OCI-LY3 (cell line): ENCODE measurements around the gene ZNF579.

ENCODE experiments used
- CTCF ChIP-seq: fragments of 200-600, 300-600 bp; sonication (generic); IDR thresholded peaks from 2 replicates; pipeline ENCODE4 v1.5.1; 2014; ENCODE audit warnings: antibody characterized with exemption, low read length, low read depth
- EZH2phosphoT487 ChIP-seq: fragments of 200-600 bp; shearing (Covaris generic); IDR thresholded peaks from 2 replicates; pipeline ENCODE4 v1.6.1; 2018; ENCODE audit warnings: antibody characterized with exemption, mixed run types, low read depth

DNA sequence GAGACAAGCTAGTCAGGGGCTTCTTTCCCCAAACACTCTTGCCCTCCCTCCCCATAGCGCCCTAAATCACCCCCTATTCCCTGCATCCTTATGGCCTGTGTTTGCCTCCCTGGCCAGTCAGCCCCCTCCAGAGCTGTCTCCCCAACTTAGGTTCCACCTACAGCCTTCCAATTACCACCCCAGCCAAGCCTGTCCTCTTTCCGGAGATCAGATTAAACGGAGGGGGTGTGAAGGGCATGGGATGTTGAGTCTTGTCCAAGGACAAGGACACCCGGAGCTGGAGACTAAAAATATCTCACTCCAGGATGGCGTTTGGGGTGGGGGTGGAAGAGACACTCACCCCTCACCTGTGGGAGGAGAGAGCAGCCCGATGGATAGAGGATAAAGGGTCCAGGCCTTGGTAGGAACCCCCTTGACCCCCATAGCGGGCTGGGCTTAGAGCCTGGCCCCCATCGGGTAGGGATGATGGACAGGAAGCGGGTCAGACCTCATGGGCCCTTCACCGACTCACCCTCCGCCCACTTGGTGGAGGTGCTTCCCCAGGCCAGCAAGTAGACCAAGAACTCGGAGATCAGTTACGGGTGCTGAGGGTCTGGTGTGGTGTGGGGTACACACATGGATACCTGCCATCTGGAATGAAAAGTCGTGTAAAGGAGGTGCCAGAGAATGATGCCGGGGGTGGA, 30.8 kb upstream of the ZNF579 start:
- TF ChIP-seq CTCF (no peak), EZH2phosphoT487 (no peak)
